ENCODE measurements around the gene KLK10.

The KLK10 gene, protein sequence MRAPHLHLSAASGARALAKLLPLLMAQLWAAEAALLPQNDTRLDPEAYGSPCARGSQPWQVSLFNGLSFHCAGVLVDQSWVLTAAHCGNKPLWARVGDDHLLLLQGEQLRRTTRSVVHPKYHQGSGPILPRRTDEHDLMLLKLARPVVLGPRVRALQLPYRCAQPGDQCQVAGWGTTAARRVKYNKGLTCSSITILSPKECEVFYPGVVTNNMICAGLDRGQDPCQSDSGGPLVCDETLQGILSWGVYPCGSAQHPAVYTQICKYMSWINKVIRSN

DNA sequence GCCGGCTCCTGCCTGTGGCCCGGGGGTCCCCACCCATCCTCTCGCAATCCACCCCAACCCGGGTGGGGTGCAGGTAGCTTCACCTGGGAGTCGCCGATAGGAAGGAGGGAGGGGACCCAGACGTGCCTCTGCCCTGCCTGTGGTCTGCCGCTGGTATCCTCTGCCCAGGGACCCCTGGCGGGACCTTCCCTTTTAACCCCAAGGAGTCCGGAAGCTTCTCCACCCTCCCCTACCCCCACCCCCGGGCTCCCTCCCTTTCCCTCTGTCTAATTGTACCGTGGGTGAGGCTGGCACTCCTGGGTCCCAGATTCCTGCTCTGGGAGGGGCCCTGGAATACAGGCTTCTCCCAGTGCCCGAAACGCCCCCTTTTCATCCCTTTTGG lies at the start of gene KLK10:
Gene KLK10, minus strand, starts transcription at position 166 of the 382 bp plus-strand sequence. CDS start 579 bp downstream, outside the sequence.
- TF ChIP-seq, protein P1, sequence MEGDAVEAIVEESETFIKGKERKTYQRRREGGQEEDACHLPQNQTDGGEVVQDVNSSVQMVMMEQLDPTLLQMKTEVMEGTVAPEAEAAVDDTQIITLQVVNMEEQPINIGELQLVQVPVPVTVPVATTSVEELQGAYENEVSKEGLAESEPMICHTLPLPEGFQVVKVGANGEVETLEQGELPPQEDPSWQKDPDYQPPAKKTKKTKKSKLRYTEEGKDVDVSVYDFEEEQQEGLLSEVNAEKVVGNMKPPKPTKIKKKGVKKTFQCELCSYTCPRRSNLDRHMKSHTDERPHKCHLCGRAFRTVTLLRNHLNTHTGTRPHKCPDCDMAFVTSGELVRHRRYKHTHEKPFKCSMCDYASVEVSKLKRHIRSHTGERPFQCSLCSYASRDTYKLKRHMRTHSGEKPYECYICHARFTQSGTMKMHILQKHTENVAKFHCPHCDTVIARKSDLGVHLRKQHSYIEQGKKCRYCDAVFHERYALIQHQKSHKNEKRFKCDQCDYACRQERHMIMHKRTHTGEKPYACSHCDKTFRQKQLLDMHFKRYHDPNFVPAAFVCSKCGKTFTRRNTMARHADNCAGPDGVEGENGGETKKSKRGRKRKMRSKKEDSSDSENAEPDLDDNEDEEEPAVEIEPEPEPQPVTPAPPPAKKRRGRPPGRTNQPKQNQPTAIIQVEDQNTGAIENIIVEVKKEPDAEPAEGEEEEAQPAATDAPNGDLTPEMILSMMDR (IDR thresholded peaks at IDR 0.05; ENCODE audit: borderline replicate concordance, insufficient read depth, low read depth, low read length), result no peak
- no peak within 1 kb of the TSS for H3K4me3 ChIP-seq (ENCODE audit: low read depth, low read length)

DNA sequence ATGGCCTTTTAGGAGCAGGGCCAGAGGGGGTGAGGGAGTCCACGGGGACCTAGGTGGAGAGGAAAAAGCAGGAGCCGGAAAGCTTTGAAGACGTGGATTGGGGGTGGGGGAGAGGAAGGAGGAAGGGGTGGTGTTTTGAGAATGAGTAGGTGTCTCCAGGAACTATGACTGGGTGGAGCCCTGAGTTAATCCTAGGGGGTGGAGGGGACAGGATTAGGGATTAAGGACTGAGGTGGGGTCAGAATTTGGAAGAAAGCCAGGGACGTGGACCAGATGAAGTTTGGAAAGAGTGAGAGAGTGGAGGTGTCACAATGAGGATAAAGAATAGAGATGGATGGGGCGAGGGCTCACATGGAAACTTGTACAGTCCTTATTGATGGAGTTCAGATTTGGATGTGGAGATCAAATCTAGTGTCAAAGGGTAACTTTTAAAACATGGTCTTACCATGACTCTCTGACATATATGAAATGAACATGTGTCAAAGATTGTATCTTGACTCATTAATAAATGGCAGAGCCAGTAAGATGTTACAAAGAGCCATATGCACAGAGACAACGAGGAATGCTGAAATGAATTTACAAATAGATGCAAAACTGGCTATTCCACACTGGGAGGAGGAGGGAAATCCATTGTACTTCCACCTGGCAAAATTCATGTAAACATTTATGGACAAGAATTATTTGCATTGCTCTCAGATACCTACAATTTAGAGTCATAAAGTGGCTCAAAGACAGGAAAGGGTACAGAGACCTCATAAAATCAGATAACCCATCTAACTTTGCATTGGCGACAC lies 47.1 kb upstream of the KLK10 start:
- TF ChIP-seq, protein P1 (IDR thresholded peaks at IDR 0.05; ENCODE audit: borderline replicate concordance, insufficient read depth, low read depth, low read length), result no peak
- H3K4me3 ChIP-seq (ENCODE audit: low read depth, low read length), result no peak overlapping the region

DNA sequence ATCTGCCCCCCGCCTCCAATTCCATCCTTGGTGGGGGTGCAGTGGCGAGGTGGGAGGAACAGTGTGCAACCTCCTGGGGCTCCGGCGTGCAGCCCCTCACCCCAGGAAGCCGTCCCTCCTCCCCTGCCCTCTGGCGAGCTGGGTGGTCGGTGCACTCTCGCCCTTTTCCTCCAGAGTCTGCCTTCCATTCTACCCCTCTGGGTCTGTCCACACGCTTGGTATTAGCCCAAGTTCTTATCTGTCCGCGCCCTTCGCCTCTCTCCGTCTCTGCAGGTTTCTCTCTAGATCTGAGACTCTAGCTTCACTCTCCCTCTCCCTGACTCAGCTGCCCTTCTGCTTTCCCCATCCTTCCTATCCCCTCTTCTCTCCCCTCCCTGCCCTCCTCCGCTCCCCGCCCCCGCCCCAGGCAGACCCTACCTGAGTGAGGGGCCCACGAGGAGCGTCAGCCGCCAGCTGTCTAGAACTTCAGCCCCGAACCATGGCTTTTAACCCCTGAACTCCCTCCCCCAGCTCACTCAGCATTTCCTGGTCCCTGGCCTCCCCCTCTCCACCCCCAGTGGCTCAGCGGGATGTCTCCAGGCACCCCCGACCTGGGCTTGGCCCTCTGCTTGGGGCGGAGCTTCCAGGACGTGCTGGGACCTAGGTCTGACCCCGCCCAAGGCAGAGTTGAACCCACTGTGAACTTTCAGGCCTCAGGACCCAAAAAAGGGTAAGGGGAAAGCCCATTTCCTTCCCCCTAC lies 45.9 kb upstream of the KLK10 start:
- TF ChIP-seq, protein P1 (IDR thresholded peaks at IDR 0.05; ENCODE audit: borderline replicate concordance, insufficient read depth, low read depth, low read length), result no peak
- no peak overlapping the region for H3K4me3 ChIP-seq (ENCODE audit: low read depth, low read length)

DNA sequence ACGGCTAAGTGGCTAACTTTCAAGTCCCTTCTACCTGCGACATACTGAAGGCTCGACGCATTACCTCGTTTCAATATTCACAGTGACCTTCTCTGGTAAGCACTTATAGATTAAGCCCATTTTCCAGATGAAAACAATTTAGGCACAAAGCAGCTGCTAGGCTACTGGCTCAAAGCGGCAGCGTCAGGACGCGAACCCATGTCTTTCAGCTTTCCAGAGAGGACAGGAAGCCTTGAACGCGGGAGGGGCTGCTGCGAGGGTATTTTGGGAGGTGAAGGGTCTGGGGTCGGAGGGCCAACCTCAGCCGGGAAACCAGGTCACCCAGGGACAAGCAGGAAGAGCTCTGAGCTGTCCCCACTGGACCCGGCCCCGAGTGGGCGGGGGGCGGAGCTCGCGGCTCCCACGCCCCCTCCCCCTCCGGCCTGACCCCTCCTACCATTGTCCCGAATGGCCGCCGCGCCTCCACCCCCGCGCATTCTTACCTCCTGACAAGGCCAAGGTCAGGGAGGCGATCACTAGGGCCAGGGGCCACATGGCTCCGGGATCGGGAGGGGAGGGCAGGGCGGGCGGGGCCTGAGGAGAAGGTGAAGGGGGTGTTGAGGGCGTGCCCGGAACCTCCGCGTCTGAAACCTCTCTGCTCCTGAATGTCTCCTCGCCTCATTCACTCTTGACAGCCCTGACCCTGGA lies 45.2 kb upstream of the KLK10 start, which contains the start of gene KLK13:
Gene KLK13, minus strand, starts transcription at position 559 of the 687 bp plus-strand sequence. Its CDS starts 25 bp downstream, at position 534.
- no peak within 1 kb of the TSS for H3K4me3 ChIP-seq (ENCODE audit: low read depth, low read length)
- TF ChIP-seq, protein P1 (IDR thresholded peaks at IDR 0.05; ENCODE audit: borderline replicate concordance, insufficient read depth, low read depth, low read length), result no peak

DNA sequence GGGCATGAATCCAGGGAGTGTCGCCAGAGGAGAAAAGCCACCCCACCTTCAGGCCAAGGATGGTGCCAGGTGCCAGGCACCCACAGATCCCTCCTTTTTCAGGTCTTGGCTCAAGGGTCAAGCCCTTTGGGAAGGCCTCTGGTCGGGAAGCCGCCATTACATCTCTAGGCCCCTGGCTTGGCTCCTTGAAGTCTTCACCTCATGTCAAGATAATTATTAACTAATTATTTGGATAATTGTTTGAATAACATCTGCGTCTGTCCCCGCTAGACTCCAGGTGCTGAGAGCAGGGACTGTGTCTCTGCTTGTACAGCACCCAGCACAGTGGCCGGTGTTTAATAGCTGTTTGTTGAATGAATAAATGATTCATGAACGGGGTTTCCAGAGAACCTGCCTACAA lies 44.2 kb upstream of the KLK10 start:
- TF ChIP-seq, protein P1 (IDR thresholded peaks at IDR 0.05; ENCODE audit: borderline replicate concordance, insufficient read depth, low read depth, low read length), result no peak
- no peak overlapping the region for H3K4me3 ChIP-seq (ENCODE audit: low read depth, low read length)

DNA sequence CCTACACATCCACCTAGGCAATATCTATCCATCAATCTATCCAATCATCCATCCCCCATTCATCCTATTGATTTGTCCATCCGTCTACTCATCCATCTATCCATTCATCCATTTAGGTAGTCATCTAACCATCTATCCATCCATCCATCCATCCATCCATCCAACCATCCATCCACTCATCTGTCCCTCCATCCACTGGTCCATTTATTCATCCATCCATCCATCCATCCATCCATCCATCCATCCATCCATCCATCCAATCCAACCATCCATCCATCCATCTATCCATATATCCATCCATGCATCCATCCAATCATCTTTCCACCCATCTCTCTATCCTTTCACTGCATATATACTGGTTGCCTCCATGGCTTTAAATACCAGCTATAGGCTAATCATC lies 41.5 kb upstream of the KLK10 start:
- no peak overlapping the region for H3K4me3 ChIP-seq (ENCODE audit: low read depth, low read length)
- TF ChIP-seq, protein P1 (IDR thresholded peaks at IDR 0.05; ENCODE audit: borderline replicate concordance, insufficient read depth, low read depth, low read length), result no peak
